ENCODE results near the gene COL3A1. TPM values are rescaled to one million over a fixed set of nuclear protein-coding genes. Genes with fewer than 3 reads are reported as not detected.

Gene COL3A1
- total RNA-seq, 2 donors from 2014 or later = 25.5 to 121 TPM

DNA sequence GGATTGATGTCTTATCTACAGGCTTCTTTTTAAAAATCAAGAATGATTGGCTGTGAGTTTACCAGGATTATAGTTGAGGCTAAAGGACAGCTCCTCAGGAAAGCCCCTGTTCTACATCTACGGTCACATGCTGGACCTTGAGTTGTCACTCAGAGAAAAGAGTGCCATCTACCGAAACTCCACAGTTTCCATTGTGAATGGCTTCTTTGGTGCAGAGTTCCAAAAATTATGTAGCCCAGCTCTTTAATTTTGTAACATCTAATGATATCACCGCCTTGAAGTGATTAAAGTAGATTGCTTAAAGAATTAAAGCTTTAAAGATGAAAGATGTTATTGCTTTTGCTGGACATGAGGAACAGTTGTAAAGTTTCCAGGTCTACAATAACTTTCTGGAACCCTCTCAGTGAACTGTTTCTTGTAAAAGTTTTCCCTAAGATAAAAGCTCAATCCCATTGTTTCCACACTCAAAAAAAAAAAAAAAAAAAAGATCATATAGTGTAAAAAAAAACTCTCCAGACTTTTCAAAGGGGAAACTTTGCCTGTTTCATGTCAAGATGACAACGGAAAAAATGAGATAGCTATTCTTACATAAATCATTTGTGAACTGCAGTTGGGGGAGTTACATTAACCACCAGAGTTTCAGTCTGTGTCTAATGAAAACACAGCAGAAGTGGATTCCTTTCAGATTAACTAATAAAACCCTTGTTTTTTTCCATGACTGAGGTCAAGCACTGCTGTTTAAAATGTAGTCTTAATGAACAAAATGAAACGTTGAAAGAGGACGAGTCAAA is 4.3 kb downstream of the COL3A1 start:
- H3K36me3 ChIP-seq = no peaks in the 10 kb centered on the region
- TF ChIP-seq POLR2A (IDR thresholded peaks at IDR 0.05) (no peak), CTCF (IDR thresholded peaks at IDR 0.05) (no peak), POLR2AphosphoS5 (IDR thresholded peaks at IDR 0.05) (peak; percentile 9)
- no peak for DNase-seq (ENCODE audit: low spot score)
- H3K27ac ChIP-seq = peak overlapping the region; percentile 46 to 59
- H3K27me3 ChIP-seq (replicated peaks; ENCODE audit: insufficient read depth) = no peaks in the 10 kb centered on the region
- no peaks in the 10 kb centered on the region for H3K9me3 ChIP-seq
- 8% methylated on average over 6 of the region's 6 CpGs for WGBS
- no peak overlapping the region for H3K4me3 ChIP-seq
- no peaks in the 10 kb centered on the region for H3K4me1 ChIP-seq (replicated peaks)
- intact Hi-C loops (cut with DNase I) = loop anchor here (5.0 to 10.0 kb wide), 3 partner anchors 84 to 686 kb away; partner anchors contain the start of gene GULP1

GRCh38 chr2:188979187-188980114 is 5.3 kb downstream of the COL3A1 start:
- Histone ChIP-seq H3K4me1 (replicated peaks) (no peaks in the 10 kb centered on the region), H3K27me3 (replicated peaks; ENCODE audit: insufficient read depth) (no peaks in the 10 kb centered on the region), H3K4me3 (no peak overlapping the region), H3K9me3 (no peaks in the 10 kb centered on the region), H3K36me3 (no peaks in the 10 kb centered on the region), H3K27ac (peak overlapping the region; percentile 46 to 59)
- DNase-seq (ENCODE audit: low spot score) = no peak
- TF ChIP-seq POLR2AphosphoS5 (IDR thresholded peaks at IDR 0.05) = no peak
- TF ChIP-seq CTCF (IDR thresholded peaks at IDR 0.05) = no peak
- no peak for TF ChIP-seq POLR2A (IDR thresholded peaks at IDR 0.05)
- intact Hi-C loops (cut with DNase I) = loop anchor here (5.0 to 10.0 kb wide), 3 partner anchors 85 to 687 kb away; partner anchors contain the start of gene GULP1
- WGBS = 33% methylated on average over 3 of the region's 3 CpGs

DNA sequence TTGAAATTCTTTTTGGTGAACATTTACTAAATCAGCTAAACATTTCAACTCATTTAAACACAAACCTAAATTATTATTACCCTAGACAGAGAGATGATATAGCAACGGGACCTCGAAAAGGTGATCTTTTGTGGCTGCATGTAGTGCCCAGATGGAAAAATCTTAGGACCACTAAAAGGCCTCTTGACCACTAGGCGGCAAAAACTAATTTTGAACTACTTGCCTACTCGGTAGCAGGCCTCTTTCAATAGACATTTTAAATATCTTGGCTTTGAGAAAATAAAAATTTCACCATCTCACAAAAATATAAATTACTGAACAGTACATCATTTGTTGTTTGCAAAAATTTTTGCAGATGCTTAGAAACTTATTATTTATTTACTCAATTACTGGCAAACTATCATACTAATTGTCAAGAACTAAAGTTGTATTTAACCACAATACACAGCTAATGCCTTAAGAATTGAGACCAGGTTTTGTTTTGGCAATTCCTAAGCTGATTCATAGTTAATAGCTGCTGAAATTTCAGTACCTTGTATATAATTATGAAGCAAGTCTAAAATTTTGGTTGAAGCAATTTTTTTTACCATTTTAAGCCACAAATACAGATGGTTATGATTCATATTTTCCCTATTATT is 9.4 kb downstream of the COL3A1 start:
- no peak overlapping the region for H3K4me3 ChIP-seq
- no peak for DNase-seq (ENCODE audit: low spot score)
- no peaks in the 10 kb centered on the region for H3K9me3 ChIP-seq
- TF ChIP-seq POLR2A (IDR thresholded peaks at IDR 0.05) (no peak), CTCF (IDR thresholded peaks at IDR 0.05) (peak in 1 of 4 experiments; percentile 12)
- intact Hi-C loops (cut with DNase I) = loop anchor here (2.0 kb wide), 1 partner anchor 461 kb away; no protein-coding TSS in a partner anchor
- no peaks in the 10 kb centered on the region for H3K36me3 ChIP-seq
- H3K4me1 ChIP-seq (replicated peaks) = no peaks in the 10 kb centered on the region
- peak overlapping the region in 1 of 2 donors; percentile 31 for H3K27ac ChIP-seq
- H3K27me3 ChIP-seq (replicated peaks; ENCODE audit: insufficient read depth) = no peaks in the 10 kb centered on the region
- 71% methylated on average over 4 of the region's 4 CpGs for WGBS

- TF ChIP-seq POLR2AphosphoS5 (IDR thresholded peaks at IDR 0.05) (no peak), CTCF (IDR thresholded peaks at IDR 0.05) (peak in 1 of 4 experiments; percentile 30), POLR2A (IDR thresholded peaks at IDR 0.05) (no peak)
- no peak for DNase-seq (ENCODE audit: low spot score)
- Histone ChIP-seq H3K9me3 (no peaks in the 10 kb centered on the region), H3K4me1 (replicated peaks) (no peaks in the 10 kb centered on the region), H3K27ac (peak overlapping the region in 1 of 2 donors; percentile 31), H3K36me3 (no peaks in the 10 kb centered on the region), H3K4me3 (no peak overlapping the region), H3K27me3 (replicated peaks; ENCODE audit: insufficient read depth) (no peaks in the 10 kb centered on the region)
- intact Hi-C loops (cut with DNase I) = loop anchor here (2.0 kb wide), 1 partner anchor 461 kb away; no protein-coding TSS in a partner anchor
Observed at GRCh38 chr2:188984065-188984491, 9.9 kb downstream of the COL3A1 start.
